Peyer's patch (tissue), 4 donors: ENCODE results near the gene SLC35A2.
A peak's percentile ranks its signal among the peaks of the same experiment; 100 is the strongest.

Experiments
- POLR2A ChIP-seq, 2 donors: fragments of 450-650 bp; IDR thresholded peaks; one replicate each; pipeline ENCODE4 v1.5.1; 2017; ENCODE audit warnings: antibody characterized with exemption in 2 of 2, mild to moderate bottlenecking in 2 of 2, moderate library complexity in 2 of 2
- TF ChIP-seq, protein P1 (sequence below), 6 experiments: fragments of 450-650 bp in 4 of 6; fragments of 200-600 bp in 2 of 6; sonication (generic) in 1 of 6; IDR thresholded peaks; one replicate each; pipeline ENCODE4 v1.5.1; 2017 to 2019; ENCODE audit warnings: antibody characterized with exemption in 6 of 6, mild to moderate bottlenecking in 3 of 6, moderate library complexity in 1 of 6

DNA sequence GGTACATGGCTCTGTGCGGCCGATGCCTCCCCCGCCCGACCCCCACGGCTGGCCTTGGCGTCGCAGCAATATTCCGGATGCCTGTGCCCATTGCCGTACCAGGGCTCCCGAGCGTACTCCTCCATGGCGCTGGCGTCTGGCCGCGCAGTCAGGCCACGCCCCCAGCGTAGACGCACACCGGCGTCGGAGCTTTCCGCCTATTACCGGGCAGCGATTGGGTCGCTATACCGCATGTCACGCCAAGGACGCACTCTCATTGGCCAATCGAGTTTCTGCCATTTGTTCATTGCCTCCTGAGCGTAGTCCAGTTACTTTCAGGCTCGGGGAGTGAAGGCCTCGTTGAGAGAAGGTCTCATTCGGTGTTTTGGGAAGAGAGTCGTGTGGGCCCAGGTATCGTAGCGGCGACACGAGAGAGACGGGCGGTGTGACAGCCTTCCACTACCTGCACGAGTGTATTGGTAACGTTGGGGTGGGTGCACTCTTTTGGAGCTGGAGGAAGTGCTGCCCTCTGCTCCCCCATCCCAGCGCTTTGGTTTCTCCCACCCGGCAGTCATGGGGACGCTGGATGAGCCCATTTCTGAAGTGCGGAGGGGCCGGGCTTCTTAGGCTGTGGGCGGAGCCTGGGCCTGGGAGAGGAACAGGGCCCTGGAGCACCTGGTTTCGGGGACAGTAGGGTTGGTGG is 13.7 kb downstream of the SLC35A2 start, which contains the start of the genes PQBP1 and TIMM17B:
- TF ChIP-seq, protein P1, sequence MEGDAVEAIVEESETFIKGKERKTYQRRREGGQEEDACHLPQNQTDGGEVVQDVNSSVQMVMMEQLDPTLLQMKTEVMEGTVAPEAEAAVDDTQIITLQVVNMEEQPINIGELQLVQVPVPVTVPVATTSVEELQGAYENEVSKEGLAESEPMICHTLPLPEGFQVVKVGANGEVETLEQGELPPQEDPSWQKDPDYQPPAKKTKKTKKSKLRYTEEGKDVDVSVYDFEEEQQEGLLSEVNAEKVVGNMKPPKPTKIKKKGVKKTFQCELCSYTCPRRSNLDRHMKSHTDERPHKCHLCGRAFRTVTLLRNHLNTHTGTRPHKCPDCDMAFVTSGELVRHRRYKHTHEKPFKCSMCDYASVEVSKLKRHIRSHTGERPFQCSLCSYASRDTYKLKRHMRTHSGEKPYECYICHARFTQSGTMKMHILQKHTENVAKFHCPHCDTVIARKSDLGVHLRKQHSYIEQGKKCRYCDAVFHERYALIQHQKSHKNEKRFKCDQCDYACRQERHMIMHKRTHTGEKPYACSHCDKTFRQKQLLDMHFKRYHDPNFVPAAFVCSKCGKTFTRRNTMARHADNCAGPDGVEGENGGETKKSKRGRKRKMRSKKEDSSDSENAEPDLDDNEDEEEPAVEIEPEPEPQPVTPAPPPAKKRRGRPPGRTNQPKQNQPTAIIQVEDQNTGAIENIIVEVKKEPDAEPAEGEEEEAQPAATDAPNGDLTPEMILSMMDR (IDR thresholded peaks at IDR 0.05), result no peak
- TF ChIP-seq POLR2A (IDR thresholded peaks at IDR 0.05), result peak; percentile 65 to 75
